ENCODE measurements around the gene ANKRD63.

Gene ANKRD63

GRCh38 chr15:40279437-40280141 is 3.3 kb downstream of the ANKRD63 start:
- peak; percentile 28 to 61 (median 45) for DNase-seq (ENCODE audit: low read depth in 3 of 3)

GRCh38 chr15:40278026-40278425 is 4.8 kb downstream of the ANKRD63 start:
- no peak for DNase-seq (ENCODE audit: low read depth in 3 of 3)

DNA sequence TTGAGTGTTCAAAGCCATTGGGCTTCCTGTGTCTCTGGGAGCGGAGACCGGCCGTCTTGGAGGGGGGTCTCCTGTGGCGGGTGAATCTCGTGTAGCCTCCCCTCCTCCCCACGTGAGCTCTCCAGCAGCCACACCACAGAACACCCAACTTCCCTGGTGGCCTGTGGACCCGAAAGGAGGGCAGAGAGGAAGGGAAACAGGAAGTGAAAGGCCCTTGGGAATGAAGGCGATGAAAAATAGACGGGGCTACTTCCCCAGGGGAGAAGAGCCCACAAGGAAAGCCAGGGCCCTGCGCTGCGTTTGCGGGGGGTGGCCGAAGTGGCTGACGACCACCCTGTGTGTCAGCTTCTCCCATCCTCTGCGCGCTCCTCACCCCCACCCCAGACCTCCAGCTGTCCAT is 5.4 kb downstream of the ANKRD63 start:
- no peak for DNase-seq (ENCODE audit: low read depth in 3 of 3)

GRCh38 chr15:40276927-40277326 is 5.9 kb downstream of the ANKRD63 start:
- no peak for DNase-seq (ENCODE audit: low read depth in 3 of 3)

DNA sequence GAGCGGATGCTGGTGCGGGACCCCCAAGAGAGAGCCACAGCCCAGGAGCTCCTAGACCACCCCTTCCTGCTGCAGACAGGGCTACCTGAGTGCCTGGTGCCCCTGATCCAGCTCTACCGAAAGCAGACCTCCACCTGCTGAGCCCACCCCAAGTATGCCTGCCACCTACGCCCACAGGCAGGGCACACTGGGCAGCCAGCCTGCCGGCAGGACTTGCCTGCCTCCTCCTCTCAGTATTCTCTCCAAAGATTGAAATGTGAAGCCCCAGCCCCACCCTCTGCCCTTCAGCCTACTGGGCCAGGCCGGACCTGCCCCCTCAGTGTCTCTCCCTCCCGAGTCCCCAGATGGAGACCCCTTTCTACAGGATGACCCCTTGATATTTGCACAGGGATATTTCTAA is 6.9 kb downstream of the ANKRD63 start:
- no peak for DNase-seq (ENCODE audit: low read depth in 3 of 3)

GRCh38 chr15:40275523-40275922 is 7.3 kb downstream of the ANKRD63 start:
- no peak for DNase-seq (ENCODE audit: low read depth in 3 of 3)

- DNase-seq (ENCODE audit: low read depth in 3 of 3): peak; percentile 75 to 86 (median 84)
These were observed 8.3 kb downstream of the ANKRD63 start for GRCh38 chr15:40274350-40275274.

DNA sequence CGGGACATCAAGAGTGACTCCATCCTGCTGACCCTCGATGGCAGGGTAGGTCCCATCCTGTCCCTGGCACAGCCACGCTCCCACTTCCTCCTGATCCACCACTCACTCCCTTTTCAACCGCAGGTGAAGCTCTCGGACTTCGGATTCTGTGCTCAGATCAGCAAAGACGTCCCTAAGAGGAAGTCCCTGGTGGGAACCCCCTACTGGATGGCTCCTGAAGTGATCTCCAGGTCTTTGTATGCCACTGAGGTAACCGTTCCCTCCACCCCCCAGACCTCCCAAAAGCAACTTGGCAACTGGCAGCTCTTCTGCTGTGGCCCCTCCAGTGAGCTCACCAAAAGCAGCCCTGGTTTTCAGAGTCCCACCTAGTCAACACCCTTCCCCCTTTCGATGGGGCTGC is 9.4 kb downstream of the ANKRD63 start:
- DNase-seq (ENCODE audit: low read depth in 3 of 3): no peak

GRCh38 chr15:40272485-40273056 is 10.3 kb downstream of the ANKRD63 start:
- no peak for DNase-seq (ENCODE audit: low read depth in 3 of 3)

GRCh38 chr15:40271685-40272484 is 11.0 kb downstream of the ANKRD63 start:
- DNase-seq (ENCODE audit: low read depth in 3 of 3): no peak

DNA sequence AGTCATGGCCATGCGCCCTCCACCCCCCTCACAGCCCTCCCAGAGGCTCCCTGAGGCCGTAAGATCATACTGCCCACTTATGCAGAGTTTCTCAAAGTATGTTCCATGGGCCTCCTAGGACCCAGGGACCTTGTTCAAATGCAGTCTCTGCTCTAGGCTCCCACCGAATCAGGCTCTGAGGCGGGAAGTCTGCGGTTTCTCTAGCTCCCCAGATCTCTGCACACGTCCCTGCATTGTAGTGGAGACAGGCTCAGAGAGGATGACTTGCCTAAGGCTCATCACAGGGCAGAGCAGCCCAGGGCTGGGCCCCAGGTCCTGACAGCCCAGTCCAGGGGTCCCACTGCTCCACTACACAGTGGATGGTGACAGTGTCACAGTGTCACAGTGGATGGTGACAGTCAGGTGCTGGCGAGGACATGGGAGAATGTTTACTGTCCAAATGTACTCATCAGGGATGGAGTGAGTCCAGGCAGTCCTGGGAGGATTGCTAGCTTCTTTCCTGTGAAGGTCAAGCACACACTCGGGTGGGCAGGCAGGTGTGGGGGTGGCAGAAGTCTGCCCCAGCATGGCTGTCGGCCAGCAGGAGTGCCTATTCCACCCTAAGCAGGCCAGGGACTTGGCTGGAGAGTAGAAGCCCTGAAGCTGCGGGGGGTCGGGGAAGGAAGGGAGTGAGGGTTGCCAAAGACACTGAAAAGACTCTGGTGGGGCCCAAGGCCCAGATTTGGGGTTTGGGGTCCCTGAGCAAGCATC is 12.4 kb downstream of the ANKRD63 start:
- no peak for DNase-seq (ENCODE audit: low read depth in 3 of 3)

DNA sequence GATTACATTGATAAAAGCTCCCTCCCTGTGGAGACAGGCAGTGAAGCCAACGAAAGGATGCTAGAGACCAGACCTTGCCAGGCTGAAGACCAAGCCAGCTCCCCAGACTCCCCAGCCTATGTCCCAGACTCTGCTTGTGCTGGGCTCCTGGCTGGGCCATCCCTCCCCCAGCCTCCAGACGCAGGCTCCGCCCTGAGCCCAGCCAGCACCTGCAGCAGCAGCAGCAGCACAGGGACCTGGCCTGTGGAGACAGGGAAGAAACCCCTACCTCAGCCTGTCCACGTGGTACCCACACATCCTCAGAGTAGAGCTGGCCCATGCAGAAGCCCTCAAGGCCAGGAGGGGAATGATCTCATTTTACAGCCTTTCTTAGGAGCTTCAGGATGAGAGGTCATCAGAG is 13.3 kb downstream of the ANKRD63 start:
- DNase-seq (ENCODE audit: low read depth in 3 of 3): no peak

- DNase-seq (ENCODE audit: low read depth in 3 of 3): no peak
These were observed 15.2 kb downstream of the ANKRD63 start for GRCh38 chr15:40267670-40268069.

GRCh38 chr15:40266828-40267304 is 16.0 kb downstream of the ANKRD63 start:
- DNase-seq (ENCODE audit: low read depth in 3 of 3): no peak

- DNase-seq (ENCODE audit: low read depth in 3 of 3): no peak
These were observed 17.0 kb downstream of the ANKRD63 start for GRCh38 chr15:40265875-40266274.

GRCh38 chr15:40265355-40265754 is 17.5 kb downstream of the ANKRD63 start:
- DNase-seq (ENCODE audit: low read depth in 3 of 3): no peak

DNA sequence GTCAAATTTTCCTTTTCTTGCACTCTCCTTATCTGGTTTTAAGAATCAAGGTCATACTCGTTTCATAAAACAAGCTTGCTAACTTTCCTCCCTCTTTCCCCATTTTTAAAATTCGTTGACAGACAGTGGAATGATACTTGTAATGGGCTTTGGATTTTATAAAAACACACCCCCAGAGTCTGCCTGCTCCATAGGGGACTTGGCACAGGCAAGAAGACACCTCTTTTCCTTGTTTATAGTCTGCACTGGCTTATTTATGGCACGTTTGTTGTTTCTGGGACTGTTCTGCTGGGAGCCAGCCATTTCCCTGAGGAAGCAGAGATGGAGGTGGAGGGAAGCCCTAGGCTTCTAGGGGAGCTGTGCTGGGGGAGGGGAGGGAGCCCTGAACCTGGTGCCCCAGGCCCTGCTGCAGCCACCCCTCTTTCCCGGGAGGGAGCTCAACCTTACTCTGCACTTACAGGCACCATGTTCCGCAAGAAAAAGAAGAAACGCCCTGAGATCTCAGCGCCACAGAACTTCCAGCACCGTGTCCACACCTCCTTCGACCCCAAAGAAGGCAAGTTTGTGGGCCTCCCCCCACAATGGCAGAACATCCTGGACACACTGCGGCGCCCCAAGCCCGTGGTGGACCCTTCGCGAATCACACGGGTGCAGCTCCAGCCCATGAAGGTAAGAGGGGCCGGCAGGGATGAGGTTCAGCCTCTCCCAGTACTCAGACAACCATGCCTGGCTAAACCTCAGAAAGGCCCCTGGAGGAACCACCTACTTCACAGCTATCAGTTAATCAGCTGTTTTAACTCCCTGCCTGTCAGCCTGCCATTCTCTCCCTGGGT is 18.3 kb downstream of the ANKRD63 start:
- no peak for DNase-seq (ENCODE audit: low read depth in 3 of 3)

DNA sequence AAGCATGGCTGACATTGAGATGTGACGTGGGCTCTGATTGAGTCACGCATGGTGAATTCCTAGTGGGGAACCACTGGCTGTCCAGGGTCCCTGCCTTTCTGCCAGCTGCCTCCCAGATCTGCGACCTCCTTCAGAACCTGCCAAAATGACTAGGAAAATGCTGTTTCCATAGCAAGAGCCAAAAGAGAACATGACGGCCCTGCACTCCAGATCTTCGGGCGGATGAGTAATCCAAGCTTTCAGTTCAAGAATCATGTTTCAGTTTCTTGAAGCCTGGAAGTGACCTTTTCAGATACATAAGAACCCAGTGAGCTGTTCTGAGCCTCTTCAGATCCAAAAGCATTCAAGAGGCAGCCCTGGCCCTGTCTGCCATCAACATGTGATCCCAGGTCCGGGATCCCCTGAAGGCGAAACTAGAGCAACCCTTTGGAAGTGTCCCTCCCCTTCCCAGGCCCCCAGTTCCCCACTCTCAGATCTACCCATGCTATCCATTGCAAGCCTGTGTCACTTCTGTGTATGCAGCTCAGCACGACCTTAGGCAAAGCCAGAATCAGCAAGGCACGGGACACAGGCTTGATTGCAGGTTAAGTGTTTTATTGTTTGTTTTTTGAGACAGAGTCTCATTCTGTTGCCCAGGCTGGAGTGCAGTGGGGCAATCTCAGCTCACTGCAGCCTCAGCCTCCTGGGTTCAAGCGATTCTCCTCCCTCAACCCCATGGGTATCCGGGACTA is 19.7 kb downstream of the ANKRD63 start:
- no peak for DNase-seq (ENCODE audit: low read depth in 3 of 3)

DNA sequence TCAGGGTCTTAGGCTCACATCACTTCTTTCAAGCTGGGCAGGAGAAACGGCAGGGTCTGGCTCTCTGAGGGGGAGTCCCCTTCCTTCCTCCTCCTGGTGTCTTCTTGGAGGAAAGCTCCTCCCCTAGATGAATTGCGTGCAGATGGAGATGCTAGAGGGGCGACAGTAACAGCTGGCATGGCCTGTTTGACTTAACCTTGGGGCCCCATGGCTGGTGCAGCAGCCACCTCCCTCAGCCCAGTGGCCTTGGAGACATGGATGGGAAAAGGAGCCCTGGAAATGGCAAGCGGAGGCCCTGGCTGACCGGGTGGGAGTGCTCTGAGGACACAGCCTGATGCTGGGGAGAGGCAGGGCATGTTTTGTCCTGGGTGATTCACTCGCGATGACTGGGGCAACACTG is 23.8 kb downstream of the ANKRD63 start:
- no peak for DNase-seq (ENCODE audit: low read depth in 3 of 3)
